Liver (tissue), 9 donors: ENCODE measurements around the gene ADAMTS14. TPM values are rescaled to one million over a fixed set of nuclear protein-coding genes. Genes with fewer than 3 reads are reported as not detected.

ENCODE experiments used
- DNase-seq: peaks from one replicate; pipeline ENCODE4 v3.0.0-alpha.2; 2017; ENCODE audit warnings: low spot score
- H3K27ac ChIP-seq, 2 donors: one replicate each; pipeline ENCODE4 v1.7.0; 2013; ENCODE audit warnings: inconsistent platforms in 2 of 2, low read length in 2 of 2, control low read depth in 1 of 2, low read depth in 1 of 2, mild to moderate bottlenecking in 1 of 2
- H3K27me3 ChIP-seq, 4 donors: one replicate each; pipeline versions ENCODE4 v1.6.1 to v1.7.0; 2013; ENCODE audit warnings: low read length in 3 of 4, inconsistent platforms in 1 of 4, mild to moderate bottlenecking in 1 of 4, moderate library complexity in 1 of 4; ENCODE audit not compliant: control insufficient read depth in 4 of 4, insufficient read depth in 4 of 4
- H3K36me3 ChIP-seq, 4 donors: one replicate each; pipeline versions ENCODE4 v1.6.1 to v1.7.0; 2013; ENCODE audit warnings: low read length in 3 of 4, mild to moderate bottlenecking in 3 of 4, low read depth in 1 of 4, moderate library complexity in 1 of 4; ENCODE audit not compliant: control insufficient read depth in 4 of 4, insufficient read depth in 3 of 4
- H3K4me1 ChIP-seq, 4 donors: one replicate each; pipeline versions ENCODE4 v1.6.1 to v1.7.0; 2013; ENCODE audit warnings: low read length in 3 of 4, mild to moderate bottlenecking in 3 of 4, moderate library complexity in 1 of 4; ENCODE audit not compliant: control insufficient read depth in 4 of 4, insufficient read depth in 4 of 4
- H3K4me3 ChIP-seq, 3 donors: one replicate each; pipeline versions ENCODE4 v1.6.1 to v1.7.0; 2013; ENCODE audit warnings: low read length in 3 of 3, control low read depth in 1 of 3, low read depth in 1 of 3, mild to moderate bottlenecking in 1 of 3
- H3K9ac ChIP-seq, 2 donors: one replicate each; pipeline ENCODE4 v1.7.0; 2013; ENCODE audit warnings: low read length in 2 of 2, mild to moderate bottlenecking in 2 of 2, moderate library complexity in 2 of 2, control low read depth in 1 of 2, low read depth in 1 of 2
- H3K9me3 ChIP-seq, 4 donors: one replicate each; pipeline versions ENCODE4 v1.6.1 to v1.7.0; 2013; ENCODE audit warnings: low read length in 3 of 4; ENCODE audit not compliant: control insufficient read depth in 4 of 4
- CTCF ChIP-seq: fragments of 150-350 bp; IDR thresholded peaks from 2 replicates; pipeline ENCODE4 v1.5.1; 2017; ENCODE audit warnings: improper control_type of control experiment, low read depth, low read length; ENCODE audit not compliant: missing input control
- EGR1 ChIP-seq, 2 donors: IDR thresholded peaks; 2 replicates each; pipeline ENCODE4 v1.6.1; 2016 to 2018; ENCODE audit warnings: antibody characterized with exemption in 2 of 2, low read depth in 2 of 2
- FOXA1 ChIP-seq: IDR thresholded peaks from 2 replicates; pipeline ENCODE4 v1.6.1; 2016; ENCODE audit warnings: antibody characterized with exemption
- FOXA2 ChIP-seq: IDR thresholded peaks from 2 replicates; pipeline ENCODE4 v1.6.1; 2016; ENCODE audit warnings: antibody characterized with exemption
- GABPA ChIP-seq, 2 donors: IDR thresholded peaks in 1 of 2; conservative IDR thresholded peaks in 1 of 2; 2 replicates each; pipeline ENCODE4 v1.6.1; 2016; ENCODE audit warnings: antibody characterized with exemption in 2 of 2, mild to moderate bottlenecking in 1 of 2, moderate library complexity in 1 of 2
- HNF4G ChIP-seq: IDR thresholded peaks from 2 replicates; pipeline ENCODE4 v1.6.1; 2016; ENCODE audit warnings: antibody characterized with exemption
- JUND ChIP-seq, 2 donors: IDR thresholded peaks; 2 replicates each; pipeline ENCODE4 v1.6.1; 2016; ENCODE audit warnings: antibody characterized with exemption in 2 of 2
- NR2F2 ChIP-seq: IDR thresholded peaks from 2 replicates; pipeline ENCODE4 v1.6.1; 2016; ENCODE audit warnings: antibody characterized with exemption
- RAD21 ChIP-seq, 2 donors: IDR thresholded peaks; 2 replicates each; pipeline ENCODE4 v1.6.1; 2016; ENCODE audit warnings: antibody characterized with exemption in 2 of 2, mild to moderate bottlenecking in 2 of 2
- RXRA ChIP-seq, 2 donors: IDR thresholded peaks; 2 replicates each; pipeline ENCODE4 v1.6.1; 2017 to 2018; ENCODE audit warnings: antibody characterized with exemption in 2 of 2, mild to moderate bottlenecking in 1 of 2
- SP1 ChIP-seq: IDR thresholded peaks from 2 replicates; pipeline ENCODE4 v1.6.1; 2018; ENCODE audit warnings: antibody characterized with exemption, mild to moderate bottlenecking
- TAF1 ChIP-seq: conservative IDR thresholded peaks from 2 replicates; pipeline ENCODE4 v1.6.1; 2016; ENCODE audit warnings: antibody characterized with exemption, mild to moderate bottlenecking
- YY1 ChIP-seq: IDR thresholded peaks from 2 replicates; pipeline ENCODE4 v1.6.1; 2016; ENCODE audit warnings: antibody characterized with exemption, mild to moderate bottlenecking
- WGBS: extraction: QIAGEN DNeasy Blood & Tissue Kit; methylation state at CpG from one replicate; pipeline ENCODE4 v1.1.7; 2013; 5-methylcytosine and 5-hydroxymethylcytosine counted together
- polyA plus RNA-seq, 2 donors: library from polyadenylated mRNA; stranded (reverse) in 1 of 2; unstranded in 1 of 2; fragments of 200-250 nt in 1 of 2; fragments of >200 nt in 1 of 2; fragmentation: Nextera tagmentation in 1 of 2; extraction: Ambion mirVana in 1 of 2; gene quantifications; one replicate each; pipeline versions ENCODE4 v1.2.1 to v1.2.3, GENCODE V29; 2013 to 2015
- total RNA-seq, 2 donors: library from RNA; depleted of rRNA; stranded (reverse); fragments of >200 nt; gene quantifications; one replicate each; pipeline ENCODE4 v1.2.3, GENCODE V29; 2014
- TF ChIP-seq, protein P1 (sequence below): IDR thresholded peaks from 2 replicates; pipeline ENCODE4 v1.6.1; 2016; ENCODE audit warnings: antibody characterized with exemption
- TF ChIP-seq, protein P2 (sequence below): IDR thresholded peaks from 2 replicates; pipeline ENCODE4 v1.6.1; 2016; ENCODE audit warnings: antibody characterized with exemption
- TF ChIP-seq, protein P3 (sequence below): IDR thresholded peaks from 2 replicates; pipeline ENCODE4 v1.6.1; 2016; ENCODE audit warnings: antibody characterized with exemption
- donor health status: healthy.
- donor health status: healthy.
- donor health status: healthy.
- donor health status: healthy.
- donor health status: healthy.

The ADAMTS14 gene
- total and polyA plus RNA-seq, 4 donors, result 0.09 to 0.33 (median 0.13) TPM

DNA sequence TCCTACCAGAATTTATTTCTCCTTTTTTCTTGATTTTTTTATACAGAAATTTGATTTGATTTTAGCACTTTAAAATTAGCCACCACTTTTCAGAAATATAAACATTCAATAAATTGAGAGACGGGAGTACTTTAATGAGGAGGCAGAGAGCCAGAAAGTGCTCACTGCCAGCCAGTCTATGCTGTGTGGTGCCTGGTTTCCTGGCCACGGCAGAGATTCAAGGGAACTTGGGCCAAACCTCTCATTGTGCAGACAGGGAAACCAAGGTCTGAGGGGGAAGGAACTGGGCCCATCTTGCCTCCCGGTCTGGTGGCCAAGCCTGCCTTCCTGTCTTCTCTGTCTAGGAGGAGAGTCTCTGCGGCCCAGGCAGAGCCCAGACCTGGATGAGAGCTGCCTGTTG is 25.9 kb downstream of the ADAMTS14 start:
- 76% methylated on average over 4 of the region's 4 CpGs for WGBS

GRCh38 chr10:70699063-70699658 is 26.9 kb downstream of the ADAMTS14 start:
- DNase-seq, result no peak
- Histone ChIP-seq H3K4me3 (no peak overlapping the region), H3K27ac (no peak overlapping the region), H3K36me3 (no peaks in the 10 kb centered on the region), H3K27me3 (no peaks in the 10 kb centered on the region), H3K9me3 (no peaks in the 10 kb centered on the region), H3K4me1 (no peaks in the 10 kb centered on the region), H3K9ac (no peak overlapping the region)
- 96% methylated on average over 3 of the region's 3 CpGs for WGBS
- TF ChIP-seq, protein P1, sequence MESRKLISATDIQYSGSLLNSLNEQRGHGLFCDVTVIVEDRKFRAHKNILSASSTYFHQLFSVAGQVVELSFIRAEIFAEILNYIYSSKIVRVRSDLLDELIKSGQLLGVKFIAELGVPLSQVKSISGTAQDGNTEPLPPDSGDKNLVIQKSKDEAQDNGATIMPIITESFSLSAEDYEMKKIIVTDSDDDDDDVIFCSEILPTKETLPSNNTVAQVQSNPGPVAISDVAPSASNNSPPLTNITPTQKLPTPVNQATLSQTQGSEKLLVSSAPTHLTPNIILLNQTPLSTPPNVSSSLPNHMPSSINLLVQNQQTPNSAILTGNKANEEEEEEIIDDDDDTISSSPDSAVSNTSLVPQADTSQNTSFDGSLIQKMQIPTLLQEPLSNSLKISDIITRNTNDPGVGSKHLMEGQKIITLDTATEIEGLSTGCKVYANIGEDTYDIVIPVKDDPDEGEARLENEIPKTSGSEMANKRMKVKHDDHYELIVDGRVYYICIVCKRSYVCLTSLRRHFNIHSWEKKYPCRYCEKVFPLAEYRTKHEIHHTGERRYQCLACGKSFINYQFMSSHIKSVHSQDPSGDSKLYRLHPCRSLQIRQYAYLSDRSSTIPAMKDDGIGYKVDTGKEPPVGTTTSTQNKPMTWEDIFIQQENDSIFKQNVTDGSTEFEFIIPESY, result no peak
- TF ChIP-seq SP1 (no peak), HNF4G (no peak), CTCF (no peak), FOXA2 (no peak), RAD21 (IDR thresholded peaks at IDR 0.05) (no peak), GABPA (IDR thresholded peaks at IDR 0.05 in 1 of 2, conservative IDR thresholded peaks at IDR 0.05 in 1 of 2) (no peak), YY1 (no peak)

More for the DNA sequence above, 25.9 kb downstream of the ADAMTS14 start:
- H3K4me3 ChIP-seq, result no peak overlapping the region
- H3K27me3 ChIP-seq, result no peaks in the 10 kb centered on the region
- no peak overlapping the region for H3K9ac ChIP-seq
- H3K27ac ChIP-seq, result no peak overlapping the region
- no peak for DNase-seq
- H3K4me1 ChIP-seq, result no peaks in the 10 kb centered on the region
- H3K9me3 ChIP-seq, result no peaks in the 10 kb centered on the region
- no peaks in the 10 kb centered on the region for H3K36me3 ChIP-seq
- TF ChIP-seq, protein P2, sequence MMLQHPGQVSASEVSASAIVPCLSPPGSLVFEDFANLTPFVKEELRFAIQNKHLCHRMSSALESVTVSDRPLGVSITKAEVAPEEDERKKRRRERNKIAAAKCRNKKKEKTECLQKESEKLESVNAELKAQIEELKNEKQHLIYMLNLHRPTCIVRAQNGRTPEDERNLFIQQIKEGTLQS, result no peak
- no peak for TF ChIP-seq NR2F2
- no peak for TF ChIP-seq JUND (IDR thresholded peaks at IDR 0.05)
- TF ChIP-seq, protein P3, sequence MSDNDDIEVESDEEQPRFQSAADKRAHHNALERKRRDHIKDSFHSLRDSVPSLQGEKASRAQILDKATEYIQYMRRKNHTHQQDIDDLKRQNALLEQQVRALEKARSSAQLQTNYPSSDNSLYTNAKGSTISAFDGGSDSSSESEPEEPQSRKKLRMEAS, result no peak
- no peak for TF ChIP-seq EGR1 (IDR thresholded peaks at IDR 0.05; ENCODE audit: low read depth in 2 of 2)
- no peak for TF ChIP-seq RXRA (IDR thresholded peaks at IDR 0.05)

DNA sequence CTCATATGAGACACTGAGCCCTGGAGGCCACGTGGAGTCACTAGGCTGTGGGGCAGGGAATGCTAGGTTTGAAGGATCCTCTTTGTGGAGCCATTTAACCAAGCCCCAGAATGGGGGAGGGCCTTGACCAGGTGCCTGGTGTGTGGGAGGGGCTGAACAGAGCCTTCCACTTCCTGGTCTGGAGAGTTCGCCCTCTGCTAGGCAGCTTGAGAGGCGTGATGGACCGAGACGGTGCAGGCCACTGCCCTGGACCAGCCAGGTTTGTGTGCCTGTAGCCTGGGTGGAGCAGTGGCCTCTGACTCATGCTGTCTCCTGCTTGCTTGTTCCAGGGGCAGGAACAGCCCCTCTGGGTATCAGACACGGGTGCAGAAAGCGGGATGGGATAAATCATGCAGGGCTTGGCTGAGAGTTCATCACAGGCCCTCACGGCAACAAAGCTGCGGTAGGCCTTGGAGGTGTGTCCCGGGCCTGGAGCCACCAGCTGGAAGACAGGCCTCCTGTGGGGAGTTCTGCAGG is 27.4 kb downstream of the ADAMTS14 start:
- Histone ChIP-seq H3K27me3 (no peaks in the 10 kb centered on the region), H3K4me3 (no peak overlapping the region), H3K27ac (no peak overlapping the region), H3K36me3 (no peaks in the 10 kb centered on the region), H3K9ac (no peak overlapping the region), H3K9me3 (no peaks in the 10 kb centered on the region), H3K4me1 (no peaks in the 10 kb centered on the region)
- WGBS, result 88% methylated on average over 10 of the region's 10 CpGs
- TF ChIP-seq TAF1, result no peak
- TF ChIP-seq NR2F2, result no peak
- no peak for TF ChIP-seq RAD21 (IDR thresholded peaks at IDR 0.05)
- TF ChIP-seq CTCF, result no peak
- no peak for TF ChIP-seq JUND (IDR thresholded peaks at IDR 0.05)
- no peak for TF ChIP-seq FOXA1
- TF ChIP-seq GABPA (IDR thresholded peaks at IDR 0.05 in 1 of 2, conservative IDR thresholded peaks at IDR 0.05 in 1 of 2), result no peak
- no peak for TF ChIP-seq FOXA2
- no peak for TF ChIP-seq HNF4G
- DNase-seq, result no peak
